Adrenal gland (tissue), 12 donors: Measurements from ENCODE around the gene FADS3. TPM values are rescaled to one million over a fixed set of nuclear protein-coding genes. Genes with fewer than 3 reads are reported as not detected.

Experiments
- DNase-seq, 7 donors: peaks; one replicate each; pipeline ENCODE4 v3.0.0-alpha.2; 2019 to 2020
- H3K27ac ChIP-seq, 5 donors: fragments of 200-600 bp; sonication (generic) in 4 of 5; 1 replicate in 3 of 5; 2 replicates in 2 of 5; pipeline versions ENCODE4 v1.5.1 to v1.8.0; 2016 to 2020; ENCODE audit warnings: mild to moderate bottlenecking in 1 of 5
- H3K27me3 ChIP-seq: fragments of 200-600 bp; 2 replicates; pipeline ENCODE4 v1.8.0; 2021
- H3K36me3 ChIP-seq, 2 donors: fragments of 200-600 bp; replicated peaks in 1 of 2; 1 replicate in 1 of 2; 2 replicates in 1 of 2; pipeline versions ENCODE4 v1.5.1 to v1.8.0; 2018 to 2022
- H3K4me1 ChIP-seq, 2 donors: fragments of 200-600 bp; replicated peaks in 1 of 2; 1 replicate in 1 of 2; 2 replicates in 1 of 2; pipeline versions ENCODE4 v1.5.1 to v1.8.0; 2018 to 2021
- H3K4me3 ChIP-seq, 4 donors: fragments of 200-600 bp; sonication (generic) in 3 of 4; one replicate each; pipeline ENCODE4 v1.5.1; 2016 to 2018
- H3K9me3 ChIP-seq, 3 donors: fragments of 200-600 bp; sonication (generic) in 1 of 3; replicated peaks in 1 of 3; 1 replicate in 2 of 3; 2 replicates in 1 of 3; pipeline versions ENCODE4 v1.5.1 to v1.8.0; 2016 to 2021
- CTCF ChIP-seq, 6 experiments: fragments of 450-650 bp in 4 of 6; fragments of 200-600 bp in 2 of 6; sonication (generic) in 1 of 6; IDR thresholded peaks; 1 replicate in 5 of 6; 2 replicates in 1 of 6; pipeline versions ENCODE4 v1.5.1 to v1.8.0; 2016 to 2021; ENCODE audit warnings: antibody characterized with exemption in 6 of 6, mild to moderate bottlenecking in 2 of 6, moderate library complexity in 1 of 6
- POLR2A ChIP-seq, 2 donors: fragments of 450-650 bp; IDR thresholded peaks; one replicate each; pipeline ENCODE4 v1.6.1; 2017; ENCODE audit warnings: antibody characterized with exemption in 2 of 2, mild to moderate bottlenecking in 2 of 2, moderate library complexity in 1 of 2
- WGBS, 4 donors: extraction: QIAGEN DNeasy Blood & Tissue Kit in 2 of 4; methylation state at CpG; one replicate each; pipeline versions ENCODE4 v1.1.5 to v1.1.7; 2013 to 2017; 5-methylcytosine and 5-hydroxymethylcytosine counted together
- intact Hi-C, 2 donors: fragments of 100-400 bp; cut with DNase I; formaldehyde crosslinking; loops; one replicate each; pipeline versions ENCODE4 v1.14.1 to v1.15.0; 2022 to 2023
- polyA plus RNA-seq, 3 donors: library from polyadenylated mRNA; stranded (reverse); fragments of 200-250 nt in 2 of 3; fragments of 350-450 nt in 1 of 3; fragmentation: Illumina TruSeq in 1 of 3; extraction: RNeasy Lipid Tissue Mini Kit (QIAGEN cat#74804) in 1 of 3; gene quantifications; one replicate each; pipeline ENCODE4 v1.2.3, GENCODE V29; 2013 to 2014
- total RNA-seq, 9 donors: library from RNA; depleted of rRNA in 4 of 9; stranded (reverse); fragments of >200 nt in 4 of 9; fragments of 120-200 nt in 1 of 9; fragmentation: NEBNext Ultra II Directional in 1 of 9; extraction: Animal tissue kit (Norgen Biotek cat#: 25700) in 1 of 9; gene quantifications; one replicate each; pipeline versions ENCODE4 v1.1.0 to v1.2.4, GENCODE V29; 2013 to 2023
- donor health status: healthy with polysubstance abuse.
- donor health status: Bipolar disorder and iron deficiency.
- donor health status: DM: yes; HTN: yes; CAD: no.
- donor health status: DM: no; HTN: no; CAD: no.
- donor health status: DM: no; HTN: no; CAD: no.
- donor health status: DM: yes; HTN: yes; CAD: no.

Gene FADS3
- total and polyA plus RNA-seq, 12 donors = 22.2 to 175 (median 105) TPM

- Histone ChIP-seq H3K27me3 (no peaks in the 10 kb centered on the region), H3K27ac (peak overlapping the region; percentile 53 to 98 (median 92)), H3K4me1 (peaks cover 32 to 68% of the 10 kb centered on the region in 2 donors), H3K9me3 (no peaks in the 10 kb centered on the region), H3K36me3 (peaks cover 0 to 18% of the 10 kb centered on the region in 2 donors), H3K4me3 (peak overlapping the region in 1 of 4 donors; percentile 7)
- WGBS, 4 donors = 20 to 31% (median 25%) methylated on average over 10 to 12 of the region's 12 CpGs
- peak in 1 of 2 donors; percentile 33 for TF ChIP-seq POLR2A (IDR thresholded peaks at IDR 0.05)
- TF ChIP-seq CTCF (IDR thresholded peaks at IDR 0.05) = peak in 1 of 6 experiments; percentile 1
- DNase-seq = peak; percentile 84 to 96 (median 94)
- intact Hi-C loops = no loop called here
These were observed 56.9 kb downstream of the FADS3 start for GRCh38 chr11:61834278-61835048.

DNA sequence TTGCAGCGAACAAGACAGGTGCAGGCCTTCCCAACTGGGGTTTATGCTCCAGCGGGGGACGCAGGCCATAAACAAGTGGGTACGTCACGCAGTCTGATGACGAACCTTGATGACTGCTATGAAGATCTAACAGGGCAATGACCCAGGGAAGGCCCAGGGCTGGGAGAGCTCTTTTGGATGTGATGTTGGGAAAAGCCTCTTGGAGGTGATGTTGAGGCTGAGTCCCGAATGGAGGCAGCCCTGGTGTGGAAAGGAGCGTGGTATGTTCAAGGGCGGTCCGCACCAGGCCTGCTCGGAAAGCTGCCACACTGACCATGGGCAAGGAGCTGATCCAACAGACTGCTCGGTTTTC, 57.4 kb downstream of the FADS3 start:
- peaks cover 34 to 68% of the 10 kb centered on the region in 2 donors for H3K4me1 ChIP-seq
- WGBS, 4 donors = 64 to 71% (median 70%) methylated on average over 11 to 12 of the region's 12 CpGs
- no peak overlapping the region for H3K4me3 ChIP-seq
- H3K27ac ChIP-seq = peak overlapping the region; percentile 53 to 98 (median 92)
- DNase-seq = peak in 4 of 7 donors; percentile 41 to 69 (median 58)
- peaks cover 0 to 14% of the 10 kb centered on the region in 2 donors for H3K36me3 ChIP-seq
- no peaks in the 10 kb centered on the region for H3K27me3 ChIP-seq
- H3K9me3 ChIP-seq = no peaks in the 10 kb centered on the region
- TF ChIP-seq CTCF (IDR thresholded peaks at IDR 0.05) (peak in 1 of 6 experiments; percentile 9), POLR2A (IDR thresholded peaks at IDR 0.05) (no peak)
- intact Hi-C loops = no loop called here

- intact Hi-C loops = no loop called here
- peak in 1 of 7 donors; percentile 39 for DNase-seq
- Histone ChIP-seq H3K4me1 (peaks cover 34 to 68% of the 10 kb centered on the region in 2 donors), H3K36me3 (peaks cover 0 to 10% of the 10 kb centered on the region in 2 donors), H3K27me3 (no peaks in the 10 kb centered on the region), H3K4me3 (no peak overlapping the region), H3K9me3 (no peaks in the 10 kb centered on the region), H3K27ac (peak overlapping the region; percentile 53 to 98 (median 92))
- no peak for TF ChIP-seq CTCF (IDR thresholded peaks at IDR 0.05)
- no peak for TF ChIP-seq POLR2A (IDR thresholded peaks at IDR 0.05)
- 69 to 77% (median 69%) methylated on average over 6 to 11 of the region's 11 CpGs for WGBS, 4 donors
These were observed 57.9 kb downstream of the FADS3 start for GRCh38 chr11:61833471-61833870.

DNA sequence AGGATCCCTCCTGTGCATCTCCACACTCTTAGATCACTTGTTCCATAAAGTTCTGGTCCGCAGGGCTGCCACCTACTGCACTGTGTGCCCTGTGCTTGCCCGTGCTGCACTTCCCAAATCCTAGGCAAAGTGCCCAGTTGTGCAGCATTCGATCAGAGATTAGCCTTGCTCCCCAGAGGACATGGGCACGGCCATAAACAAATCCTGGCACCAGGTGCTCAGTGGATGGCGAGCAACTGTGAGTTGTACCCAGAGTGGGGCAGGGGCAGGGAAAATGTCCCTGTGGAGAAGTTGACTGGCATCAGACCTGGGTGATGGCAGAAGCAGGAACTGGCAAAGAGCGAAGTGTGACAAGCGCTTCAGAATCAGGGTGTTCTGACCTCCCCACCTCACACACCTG, 58.6 kb downstream of the FADS3 start:
- peak in 5 of 7 donors; percentile 50 to 84 (median 57) for DNase-seq
- WGBS, 4 donors = 40 to 70% (median 53%) methylated on average over 5 to 7 of the region's 7 CpGs
- Histone ChIP-seq H3K9me3 (no peaks in the 10 kb centered on the region), H3K4me3 (no peak overlapping the region), H3K27ac (peak overlapping the region in 4 of 5 donors; percentile 3 to 98 (median 94)), H3K27me3 (no peaks in the 10 kb centered on the region), H3K36me3 (peaks cover 0 to 3% of the 10 kb centered on the region in 2 donors), H3K4me1 (peaks cover 34 to 68% of the 10 kb centered on the region in 2 donors)
- intact Hi-C loops = no loop called here
- TF ChIP-seq POLR2A (IDR thresholded peaks at IDR 0.05) (no peak), CTCF (IDR thresholded peaks at IDR 0.05) (no peak)
